ENCODE data around the gene JMJD8.

Gene JMJD8

DNA sequence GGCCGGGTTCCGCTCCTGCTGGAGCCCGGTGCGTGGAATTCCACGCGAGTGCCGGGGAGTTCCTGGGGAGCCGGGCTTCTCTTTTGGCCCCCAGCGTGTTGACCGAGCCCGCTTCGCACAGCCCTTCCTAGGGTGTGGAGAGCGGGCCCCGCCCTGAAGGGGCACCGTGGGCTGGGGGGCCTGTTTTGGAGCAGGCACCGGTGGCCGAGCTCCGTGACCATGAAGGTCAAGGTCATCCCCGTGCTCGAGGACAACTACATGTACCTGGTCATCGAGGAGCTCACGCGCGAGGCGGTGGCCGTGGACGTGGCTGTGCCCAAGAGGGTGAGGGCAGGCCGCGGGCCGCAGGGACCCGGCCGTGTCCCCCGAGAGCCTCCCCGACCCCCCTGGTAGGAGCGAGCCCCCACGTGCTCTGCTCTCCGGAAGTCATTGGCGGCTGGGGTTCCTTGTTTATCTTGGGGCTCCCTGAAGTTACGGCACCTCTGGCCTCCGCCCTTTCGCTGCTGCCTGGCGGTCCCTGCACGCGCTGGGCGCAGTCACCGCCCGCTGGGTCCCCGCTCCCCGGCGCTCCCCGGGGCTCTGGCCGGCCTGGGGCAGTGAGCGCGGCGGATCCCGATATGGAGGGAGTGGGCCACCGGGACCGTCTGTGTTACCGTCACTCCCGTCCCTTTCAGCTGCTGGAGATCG is 43.3 kb upstream of the JMJD8 start:
- TF ChIP-seq TAF1 (IDR thresholded peaks at IDR 0.05; ENCODE audit: borderline replicate concordance, insufficient read depth, low read length), result no peak
- no peak for TF ChIP-seq FOXP2 (optimal IDR thresholded peaks at IDR 0.05; ENCODE audit: borderline replicate concordance, extremely low read depth, extremely low read length, insufficient read depth)
- no peak; the same call in 1 of the 2 replicates for TF ChIP-seq POLR2AphosphoS5 (IDR thresholded peaks at IDR 0.05; ENCODE audit: low read depth, low read length)

DNA sequence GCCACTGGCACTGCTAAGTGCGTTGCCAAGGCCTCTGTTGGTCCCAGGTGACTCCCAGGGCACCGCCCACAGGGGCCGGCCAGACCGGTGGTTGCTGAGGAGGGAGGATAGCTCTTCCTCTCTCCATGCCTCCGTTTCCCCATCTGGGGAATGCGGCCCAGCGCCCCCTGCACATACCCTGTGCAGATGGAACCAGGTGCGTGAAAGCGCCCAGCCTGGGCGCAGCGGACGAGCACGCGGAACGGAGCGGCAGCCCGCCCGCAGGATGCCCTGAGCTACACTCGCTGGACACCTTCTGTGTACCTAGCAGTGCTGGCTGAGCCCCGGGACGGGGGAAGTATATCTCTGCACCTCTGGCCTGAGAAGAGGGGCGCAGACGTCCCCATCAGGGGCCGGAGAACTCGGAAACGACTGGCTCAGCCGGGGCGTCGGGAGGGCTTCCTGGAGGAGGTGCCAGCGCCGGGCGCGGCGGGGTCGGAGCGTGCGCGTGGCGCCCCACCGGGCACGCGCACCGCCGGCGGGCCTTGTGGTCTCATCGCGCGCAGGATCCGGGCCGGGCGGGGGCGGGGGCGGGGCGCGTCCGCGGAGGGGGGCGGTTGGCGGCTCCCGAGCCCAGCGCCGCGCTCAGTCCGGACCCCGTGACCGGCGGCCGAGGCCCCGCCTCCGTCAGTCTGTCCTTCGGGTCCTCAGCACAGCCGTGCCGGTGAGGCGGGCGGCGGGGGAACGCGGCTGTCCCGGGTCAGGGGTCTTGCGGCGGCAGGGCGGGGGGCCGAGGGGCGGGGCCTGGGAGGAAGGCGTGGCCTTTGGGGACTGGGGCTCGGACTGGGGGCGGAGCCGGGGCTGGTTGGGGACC is 42.5 kb upstream of the JMJD8 start, which contains the start of the genes CCDC78 and HAGHL:
CCDC78 (minus strand) TSS at position 6 of the 853 bp plus-strand sequence. CDS start 76 bp downstream, outside the sequence.
HAGHL (plus strand) TSS at position 669 of the 853 bp plus-strand sequence. CDS start 404 bp downstream, outside the sequence.
- TF ChIP-seq, protein P1, sequence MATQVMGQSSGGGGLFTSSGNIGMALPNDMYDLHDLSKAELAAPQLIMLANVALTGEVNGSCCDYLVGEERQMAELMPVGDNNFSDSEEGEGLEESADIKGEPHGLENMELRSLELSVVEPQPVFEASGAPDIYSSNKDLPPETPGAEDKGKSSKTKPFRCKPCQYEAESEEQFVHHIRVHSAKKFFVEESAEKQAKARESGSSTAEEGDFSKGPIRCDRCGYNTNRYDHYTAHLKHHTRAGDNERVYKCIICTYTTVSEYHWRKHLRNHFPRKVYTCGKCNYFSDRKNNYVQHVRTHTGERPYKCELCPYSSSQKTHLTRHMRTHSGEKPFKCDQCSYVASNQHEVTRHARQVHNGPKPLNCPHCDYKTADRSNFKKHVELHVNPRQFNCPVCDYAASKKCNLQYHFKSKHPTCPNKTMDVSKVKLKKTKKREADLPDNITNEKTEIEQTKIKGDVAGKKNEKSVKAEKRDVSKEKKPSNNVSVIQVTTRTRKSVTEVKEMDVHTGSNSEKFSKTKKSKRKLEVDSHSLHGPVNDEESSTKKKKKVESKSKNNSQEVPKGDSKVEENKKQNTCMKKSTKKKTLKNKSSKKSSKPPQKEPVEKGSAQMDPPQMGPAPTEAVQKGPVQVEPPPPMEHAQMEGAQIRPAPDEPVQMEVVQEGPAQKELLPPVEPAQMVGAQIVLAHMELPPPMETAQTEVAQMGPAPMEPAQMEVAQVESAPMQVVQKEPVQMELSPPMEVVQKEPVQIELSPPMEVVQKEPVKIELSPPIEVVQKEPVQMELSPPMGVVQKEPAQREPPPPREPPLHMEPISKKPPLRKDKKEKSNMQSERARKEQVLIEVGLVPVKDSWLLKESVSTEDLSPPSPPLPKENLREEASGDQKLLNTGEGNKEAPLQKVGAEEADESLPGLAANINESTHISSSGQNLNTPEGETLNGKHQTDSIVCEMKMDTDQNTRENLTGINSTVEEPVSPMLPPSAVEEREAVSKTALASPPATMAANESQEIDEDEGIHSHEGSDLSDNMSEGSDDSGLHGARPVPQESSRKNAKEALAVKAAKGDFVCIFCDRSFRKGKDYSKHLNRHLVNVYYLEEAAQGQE (IDR thresholded peaks at IDR 0.05; ENCODE audit: insufficient read depth in 1 of 2, low read depth in 2 of 2, low read length in 2 of 2), result no peak
- no peak for TF ChIP-seq FOXP2 (optimal IDR thresholded peaks at IDR 0.05; ENCODE audit: borderline replicate concordance, extremely low read depth, extremely low read length, insufficient read depth)

DNA sequence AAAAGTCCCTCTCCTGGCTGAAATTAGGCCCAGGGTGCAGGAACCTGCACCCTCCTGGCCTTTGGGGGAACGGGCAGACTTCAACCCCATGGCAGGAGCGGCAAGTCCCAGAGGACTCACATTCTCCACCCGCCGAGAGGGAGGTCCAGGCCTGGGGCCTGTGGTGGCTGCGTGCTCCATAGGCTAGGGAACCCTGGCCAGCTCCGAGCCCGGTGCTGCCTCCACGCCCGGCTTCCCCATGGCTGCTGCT is 42.0 kb upstream of the JMJD8 start:
- TF ChIP-seq TAF1 (IDR thresholded peaks at IDR 0.05; ENCODE audit: borderline replicate concordance, insufficient read depth, low read length), result no peak
- TF ChIP-seq, protein P1 (IDR thresholded peaks at IDR 0.05; ENCODE audit: insufficient read depth in 1 of 2, low read depth in 2 of 2, low read length in 2 of 2), result no peak
- TF ChIP-seq SIN3A (IDR thresholded peaks at IDR 0.05; ENCODE audit: borderline replicate concordance, insufficient read depth, low read length), result no peak

DNA sequence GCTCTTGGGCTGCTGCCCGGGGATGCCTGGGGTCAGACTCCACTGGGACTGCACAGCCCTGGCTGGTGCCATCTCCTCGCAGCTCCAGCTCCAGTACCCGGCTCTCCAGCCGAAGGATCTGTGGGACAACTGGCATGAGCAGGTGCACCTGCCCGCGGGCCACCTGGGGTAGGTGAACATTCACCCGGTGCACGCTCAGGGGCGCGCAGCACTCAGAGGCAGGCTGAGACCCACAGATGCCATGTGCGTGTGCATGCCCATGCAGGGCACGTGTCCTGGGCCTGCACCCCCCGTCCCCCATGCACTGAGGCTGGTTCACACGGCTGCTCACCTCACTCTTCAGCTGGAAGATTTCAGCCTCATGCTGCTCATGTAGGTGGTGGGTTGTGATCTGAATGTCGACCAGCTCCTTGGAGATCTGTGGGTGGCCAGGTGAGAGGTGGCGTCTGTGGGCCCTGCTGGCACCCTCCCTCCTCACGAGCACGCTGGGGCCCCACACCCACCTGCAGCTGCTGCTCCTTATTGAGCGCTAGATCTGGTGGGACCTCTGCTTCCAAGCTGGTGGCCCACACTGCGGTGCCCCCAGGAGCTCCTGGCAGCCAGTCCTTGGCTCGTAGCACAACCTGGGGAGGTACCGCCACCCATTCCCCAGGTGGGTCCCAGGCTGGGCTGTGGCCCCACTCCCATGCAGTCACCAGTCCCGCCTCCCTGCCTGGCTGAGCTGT is 41.5 kb upstream of the JMJD8 start:
- TF ChIP-seq FOXP2 (optimal IDR thresholded peaks at IDR 0.05; ENCODE audit: borderline replicate concordance, extremely low read depth, extremely low read length, insufficient read depth) (no peak), TAF1 (IDR thresholded peaks at IDR 0.05; ENCODE audit: borderline replicate concordance, insufficient read depth, low read length) (no peak), POLR2AphosphoS5 (IDR thresholded peaks at IDR 0.05; ENCODE audit: low read depth, low read length) (no peak), SIN3A (IDR thresholded peaks at IDR 0.05; ENCODE audit: borderline replicate concordance, insufficient read depth, low read length) (no peak)
- TF ChIP-seq, protein P1 (IDR thresholded peaks at IDR 0.05; ENCODE audit: insufficient read depth in 1 of 2, low read depth in 2 of 2, low read length in 2 of 2), result no peak

DNA sequence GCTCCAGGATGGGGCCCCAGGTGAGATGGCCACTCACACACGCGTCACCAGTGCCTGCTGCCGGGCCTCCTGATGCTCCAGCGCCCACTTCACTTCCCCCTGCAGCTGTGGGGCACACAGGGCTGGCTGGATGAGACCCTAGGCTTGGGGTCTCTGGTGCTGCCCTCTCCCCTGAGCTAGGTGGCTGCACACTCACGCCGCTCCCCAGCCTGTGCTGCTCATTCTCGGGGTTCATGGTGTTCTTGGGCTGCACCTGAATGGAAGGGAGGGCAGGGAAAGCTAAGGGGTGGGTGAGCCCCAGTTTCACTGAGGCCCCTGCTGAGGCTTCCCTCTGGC is 40.9 kb upstream of the JMJD8 start:
- TF ChIP-seq TAF1 (IDR thresholded peaks at IDR 0.05; ENCODE audit: borderline replicate concordance, insufficient read depth, low read length), result no peak
- no peak for TF ChIP-seq SIN3A (IDR thresholded peaks at IDR 0.05; ENCODE audit: borderline replicate concordance, insufficient read depth, low read length)
- TF ChIP-seq FOXP2 (optimal IDR thresholded peaks at IDR 0.05; ENCODE audit: borderline replicate concordance, extremely low read depth, extremely low read length, insufficient read depth), result no peak
- TF ChIP-seq POLR2AphosphoS5 (IDR thresholded peaks at IDR 0.05; ENCODE audit: low read depth, low read length), result no peak
- TF ChIP-seq, protein P1 (IDR thresholded peaks at IDR 0.05; ENCODE audit: insufficient read depth in 1 of 2, low read depth in 2 of 2, low read length in 2 of 2), result no peak

Measured in PFSK-1 (cell line).